ENCODE data around the gene SCN2B. TPM values are rescaled to one million over a fixed set of nuclear protein-coding genes. Genes with fewer than 3 reads are reported as not detected.
A peak's percentile ranks its signal among the peaks of the same experiment; 100 is the strongest.

Gene SCN2B
- total RNA-seq, 2 experiments from 2014 or later, result not detected

DNA sequence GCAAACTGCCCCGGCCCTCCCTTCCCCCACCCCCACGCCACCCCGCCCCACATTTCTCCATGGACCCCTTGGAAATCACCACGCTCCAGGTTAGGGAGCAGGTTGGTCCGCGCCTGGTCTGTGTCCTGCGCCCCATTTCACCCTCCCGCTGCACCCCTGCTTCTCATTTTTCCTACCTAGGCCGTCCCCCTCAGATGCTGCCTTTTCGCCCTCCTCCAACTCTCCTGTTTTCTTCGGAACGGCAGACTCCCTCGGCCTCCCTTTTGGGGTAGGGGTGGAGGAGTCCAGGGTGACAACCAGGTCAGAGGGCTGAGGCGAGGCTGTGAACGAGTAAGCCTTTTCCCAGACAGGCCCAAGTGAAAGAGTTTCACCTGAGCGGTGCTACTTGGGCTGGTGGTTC lies 22.9 kb downstream of the SCN2B start:
- Mint-ChIP-seq H3K36me3 (no peaks in the 10 kb centered on the region), H3K4me3 (no peak overlapping the region), H3K27me3 (peaks cover 92% of the 10 kb centered on the region), H3K4me1 (peaks cover 20% of the 10 kb centered on the region), H3K27ac (no peak overlapping the region), H3K9me3 (ENCODE audit: low read depth) (no peaks in the 10 kb centered on the region)
- CTCF ChIA-PET, result interaction anchor here (0.6 to 3.5 kb wide), 3 partner anchors 9 to 142 kb away, joined by 3 to 21 read pairs (median 6); no protein-coding TSS in a partner anchor
- no peak for DNase-seq
- ATAC-seq, result no peak

DNA sequence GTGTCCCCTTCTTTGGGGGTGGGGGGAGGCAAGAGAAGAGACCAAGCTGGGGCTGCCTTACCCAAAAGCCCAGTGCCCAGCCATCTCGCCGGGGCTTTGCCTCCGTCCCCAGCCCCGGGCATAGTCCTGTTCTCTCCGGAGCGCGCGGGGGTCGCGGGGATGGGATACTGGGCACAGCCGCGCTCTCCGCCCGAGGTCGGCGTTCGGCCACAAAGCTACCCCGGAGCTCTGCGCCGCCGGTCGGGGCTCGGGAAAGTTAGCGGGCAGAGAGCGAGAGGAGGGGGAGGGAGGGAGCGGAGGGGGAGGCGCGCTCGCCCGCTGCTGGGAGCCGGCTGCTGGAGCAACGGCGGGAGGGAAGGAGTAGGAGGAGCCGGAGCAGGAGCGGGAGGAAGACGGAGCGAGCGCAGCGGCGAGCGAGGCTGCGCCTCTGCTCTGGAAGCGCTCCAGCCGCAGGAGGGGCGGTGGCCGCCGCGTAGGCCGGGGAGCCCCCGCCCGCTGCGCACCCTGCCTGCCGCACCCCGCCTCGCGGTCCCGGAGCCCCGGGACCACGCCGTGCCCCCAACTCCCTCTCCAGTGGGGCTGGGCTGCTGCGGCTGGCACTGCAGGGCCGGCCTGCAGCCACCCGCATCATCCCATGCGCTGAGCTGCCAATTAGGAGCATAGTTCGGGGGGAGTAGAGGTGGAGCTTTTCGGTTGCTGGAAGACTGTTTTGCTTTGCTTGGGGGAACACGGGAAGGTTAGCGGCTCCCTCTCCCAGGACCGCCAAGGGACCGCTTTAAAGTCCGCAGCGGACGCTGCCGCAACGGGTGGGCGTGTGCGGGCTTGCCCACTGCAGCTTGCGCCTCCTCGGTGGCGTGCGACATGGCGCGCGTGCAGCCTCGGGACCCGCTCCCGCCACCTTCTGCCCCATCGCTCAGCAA lies 23.6 kb downstream of the SCN2B start, which contains the start of gene SCN4B:
Gene SCN4B, minus strand, starts transcription at position 272 of the 920 bp plus-strand sequence. Its CDS starts 150 bp downstream, at position 122.
- no peak for DNase-seq

DNA sequence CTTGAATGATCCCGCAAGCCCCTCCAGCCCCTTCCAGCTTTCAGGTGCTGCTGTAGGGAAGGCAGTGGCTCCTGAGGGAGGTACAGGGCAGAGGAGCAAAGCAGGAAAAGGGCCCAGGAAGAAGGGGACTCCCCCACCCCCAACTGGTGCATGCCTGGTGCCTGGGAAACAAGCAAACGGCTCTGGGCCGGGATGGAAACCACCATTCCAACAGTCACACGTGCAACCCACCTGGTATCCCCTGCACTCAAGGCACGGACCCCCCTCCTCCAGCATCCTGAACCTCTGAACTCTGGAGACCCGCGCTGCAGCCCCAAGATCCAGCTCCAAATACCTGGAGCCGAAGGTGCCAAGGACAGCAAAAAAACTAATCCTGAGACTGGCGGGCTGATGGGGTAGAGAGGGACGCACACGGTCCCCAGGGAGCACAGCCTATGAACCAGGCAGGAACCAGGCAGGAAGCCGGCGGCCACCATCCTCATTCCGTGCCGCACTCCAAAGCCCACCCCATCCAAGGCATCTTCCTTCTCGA lies 24.4 kb downstream of the SCN2B start:
- no peaks in the 10 kb centered on the region for H3K9me3 Mint-ChIP-seq (ENCODE audit: low read depth)
- no peak for ATAC-seq
- H3K27me3 Mint-ChIP-seq, result peaks cover 91% of the 10 kb centered on the region
- no peak overlapping the region for H3K27ac Mint-ChIP-seq
- H3K4me3 Mint-ChIP-seq, result peak overlapping the region; percentile 24
- H3K36me3 Mint-ChIP-seq, result no peaks in the 10 kb centered on the region
- CTCF ChIA-PET, result interaction anchor here (0.6 to 3.5 kb wide), 4 partner anchors 8 to 1096 kb away, joined by 3 to 21 read pairs (median 5); no protein-coding TSS in a partner anchor
- no peak for DNase-seq
- H3K4me1 Mint-ChIP-seq, result peaks cover 24% of the 10 kb centered on the region

More for the DNA sequence above, 23.6 kb downstream of the SCN2B start, which contains the start of gene SCN4B:
- Mint-ChIP-seq H3K36me3 (no peaks in the 10 kb centered on the region), H3K27me3 (peaks cover 92% of the 10 kb centered on the region), H3K4me1 (peaks cover 20% of the 10 kb centered on the region), H3K27ac (no peak within 1 kb of the TSS), H3K9me3 (ENCODE audit: low read depth) (no peaks in the 10 kb centered on the region), H3K4me3 (peak within 1 kb of the TSS; percentile 54)
- peak; percentile 70 for ATAC-seq
- CTCF ChIA-PET, result interaction anchor here (0.6 to 3.5 kb wide), 6 partner anchors 8 to 1097 kb away, joined by 3 to 21 read pairs (median 4); no protein-coding TSS in a partner anchor

DNA sequence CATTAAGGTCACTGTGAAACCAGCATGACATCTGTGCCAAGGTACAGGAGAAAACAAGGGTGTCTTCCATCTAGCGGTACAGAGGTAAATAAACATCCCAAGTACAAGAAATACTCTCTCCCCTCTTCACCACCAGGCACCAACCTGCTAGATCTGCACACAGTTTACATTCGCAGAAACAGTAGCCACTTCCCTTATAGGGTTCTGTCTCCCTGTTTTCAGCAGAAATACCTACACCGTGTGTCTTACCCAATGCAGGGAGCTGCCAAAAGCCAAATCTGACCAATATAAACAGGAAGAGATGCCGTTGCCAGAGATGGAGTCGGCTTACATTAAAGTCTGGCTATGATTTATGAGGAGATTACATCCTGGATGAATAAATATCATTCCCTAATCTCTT lies 25.0 kb downstream of the SCN2B start:
- Mint-ChIP-seq H3K27ac (no peak overlapping the region), H3K4me1 (peaks cover 19% of the 10 kb centered on the region), H3K4me3 (no peak overlapping the region), H3K9me3 (ENCODE audit: low read depth) (no peaks in the 10 kb centered on the region), H3K36me3 (no peaks in the 10 kb centered on the region), H3K27me3 (peaks cover 87% of the 10 kb centered on the region)
- CTCF ChIA-PET, result interaction anchor here (3.5 kb wide), 1 partner anchor 20 kb away, joined by 21 read pairs; no protein-coding TSS in a partner anchor
- DNase-seq, result no peak
- ATAC-seq, result no peak

DNA sequence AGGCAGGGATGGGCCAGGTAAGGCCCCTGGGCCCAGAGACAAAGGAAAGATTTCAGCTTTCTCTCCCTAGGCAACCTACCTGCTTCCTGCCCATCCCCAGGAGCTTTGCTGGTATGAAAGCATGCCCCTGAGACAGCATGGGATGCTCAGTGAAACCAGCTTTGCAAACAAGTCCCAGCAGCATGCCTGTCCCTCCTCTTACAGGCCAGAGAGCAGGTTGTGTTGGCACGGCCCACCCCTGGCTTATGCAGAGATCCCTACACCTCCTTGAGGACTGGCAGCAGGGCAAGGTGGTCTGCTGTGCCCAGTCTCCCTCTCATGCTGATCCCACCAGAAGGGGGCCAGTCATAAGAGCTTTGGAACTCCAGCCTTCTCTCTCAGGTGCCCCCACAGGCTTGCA lies 26.9 kb downstream of the SCN2B start:
- no peak for DNase-seq
- H3K36me3 Mint-ChIP-seq, result no peaks in the 10 kb centered on the region
- H3K9me3 Mint-ChIP-seq (ENCODE audit: low read depth), result no peaks in the 10 kb centered on the region
- H3K4me3 Mint-ChIP-seq, result no peak overlapping the region
- H3K27me3 Mint-ChIP-seq, result peaks cover 73% of the 10 kb centered on the region
- CTCF ChIA-PET, result interaction anchor here (1.2 to 2.9 kb wide), 3 partner anchors 22 to 141 kb away, joined by 3 to 20 read pairs (median 5); no protein-coding TSS in a partner anchor
- ATAC-seq, result no peak
- peaks cover 24% of the 10 kb centered on the region for H3K4me1 Mint-ChIP-seq
- H3K27ac Mint-ChIP-seq, result no peak overlapping the region

DNA sequence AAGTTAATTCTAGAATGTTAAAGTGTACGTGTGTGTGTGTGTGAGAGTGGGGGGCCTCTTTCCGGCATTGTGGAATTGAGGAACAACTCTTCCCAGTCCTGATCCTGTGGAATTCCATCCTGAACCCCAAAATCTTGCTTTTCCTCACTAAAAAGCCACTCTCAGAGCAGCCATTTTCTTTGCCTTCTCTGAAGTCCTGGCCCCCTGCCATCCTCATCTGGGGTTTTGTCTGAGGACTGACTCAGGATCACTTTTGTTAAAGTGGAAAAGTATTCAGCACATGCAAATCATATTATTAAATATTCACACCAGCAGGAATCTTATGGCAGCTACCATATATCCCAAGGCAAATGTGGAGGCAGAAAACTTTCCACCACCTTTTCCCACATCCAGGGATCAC lies 27.6 kb downstream of the SCN2B start:
- Mint-ChIP-seq H3K9me3 (ENCODE audit: low read depth) (no peaks in the 10 kb centered on the region), H3K4me3 (no peak overlapping the region), H3K4me1 (peaks cover 22% of the 10 kb centered on the region), H3K36me3 (no peaks in the 10 kb centered on the region), H3K27ac (no peak overlapping the region), H3K27me3 (peaks cover 73% of the 10 kb centered on the region)
- ATAC-seq (no peak), DNase-seq (no peak)
- CTCF ChIA-PET, result interaction anchor here (1.2 to 2.9 kb wide), 3 partner anchors 23 to 142 kb away, joined by 3 to 20 read pairs (median 5); no protein-coding TSS in a partner anchor

DNA sequence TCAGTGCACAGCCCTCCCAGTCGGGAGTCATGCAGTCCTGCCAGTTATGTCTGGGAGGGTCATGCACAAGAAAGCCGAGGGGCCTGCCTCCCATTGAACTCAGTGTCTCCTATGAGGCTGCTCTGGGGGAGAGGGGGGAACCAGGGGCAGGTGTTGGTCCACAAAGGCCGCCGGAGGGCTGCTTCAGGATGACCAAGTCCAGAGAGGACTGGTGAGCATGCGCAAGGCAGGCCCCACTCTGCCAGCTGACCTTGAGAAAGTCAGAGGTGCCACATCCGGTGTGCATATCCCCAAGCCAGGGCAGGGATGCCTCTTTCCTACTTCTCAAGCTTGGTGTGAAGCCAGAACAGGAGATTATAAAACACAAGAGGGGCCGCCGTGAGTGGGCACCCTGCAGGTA lies 28.2 kb downstream of the SCN2B start:
- Mint-ChIP-seq H3K27ac (no peak overlapping the region), H3K36me3 (no peaks in the 10 kb centered on the region), H3K4me3 (no peak overlapping the region), H3K4me1 (peaks cover 17% of the 10 kb centered on the region), H3K9me3 (ENCODE audit: low read depth) (no peaks in the 10 kb centered on the region), H3K27me3 (peaks cover 70% of the 10 kb centered on the region)
- DNase-seq, result no peak
- CTCF ChIA-PET, result interaction anchor here (2.9 kb wide), 1 partner anchor 23 kb away, joined by 20 read pairs; no protein-coding TSS in a partner anchor
- no peak for ATAC-seq

DNA sequence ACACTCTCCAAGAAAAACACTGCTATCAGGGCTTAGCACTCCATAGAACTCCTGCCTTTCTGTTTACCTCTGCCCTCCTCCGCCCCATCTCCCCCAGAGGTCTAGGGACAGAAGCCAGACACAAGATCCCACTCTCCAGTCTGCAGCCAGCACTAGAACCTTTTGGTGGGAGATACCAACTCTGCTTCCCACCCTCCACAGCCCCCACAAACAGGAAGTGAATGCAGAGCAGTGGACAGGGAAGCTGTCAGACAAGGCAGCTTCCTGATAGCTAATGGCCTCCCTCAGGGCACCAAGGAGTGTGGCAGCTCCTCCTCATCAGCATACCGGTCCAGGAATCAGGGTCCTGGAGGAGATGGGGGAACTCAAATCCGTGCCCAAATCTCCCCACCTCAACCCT lies 28.9 kb downstream of the SCN2B start:
- DNase-seq (no peak), ATAC-seq (no peak)
- no peak overlapping the region for H3K27ac Mint-ChIP-seq
- CTCF ChIA-PET, result interaction anchor here (2.9 kb wide), 1 partner anchor 24 kb away, joined by 20 read pairs; no protein-coding TSS in a partner anchor
- H3K4me3 Mint-ChIP-seq, result no peak overlapping the region
- no peaks in the 10 kb centered on the region for H3K9me3 Mint-ChIP-seq (ENCODE audit: low read depth)
- peaks cover 23% of the 10 kb centered on the region for H3K4me1 Mint-ChIP-seq
- H3K36me3 Mint-ChIP-seq, result no peaks in the 10 kb centered on the region
- H3K27me3 Mint-ChIP-seq, result peaks cover 66% of the 10 kb centered on the region

DNA sequence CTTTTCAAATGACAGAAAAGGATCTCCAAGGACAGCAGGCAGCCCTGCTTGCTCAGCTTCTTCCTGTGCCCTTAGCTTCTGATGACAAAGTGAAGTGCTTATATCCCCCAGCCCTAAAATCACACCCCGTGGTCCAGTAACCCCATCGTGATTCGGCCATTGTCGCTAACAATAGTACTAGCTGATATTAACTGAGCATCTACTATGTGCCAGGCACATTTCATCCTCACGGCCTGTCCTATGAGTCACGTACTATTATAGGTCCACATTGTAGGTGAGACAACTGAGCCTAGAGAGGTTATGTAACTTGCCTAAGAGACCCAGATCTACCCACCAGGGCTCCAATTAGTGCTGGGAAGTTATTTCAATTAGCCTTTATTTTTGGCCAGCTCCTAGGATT lies 29.9 kb downstream of the SCN2B start:
- CTCF ChIA-PET, result interaction anchor here (1.3 to 6.2 kb wide), 4 partner anchors 10 to 144 kb away, joined by 8 to 73 read pairs (median 30); no protein-coding TSS in a partner anchor
- Mint-ChIP-seq H3K36me3 (no peaks in the 10 kb centered on the region), H3K9me3 (ENCODE audit: low read depth) (no peaks in the 10 kb centered on the region), H3K27me3 (peaks cover 66% of the 10 kb centered on the region), H3K4me1 (peaks cover 22% of the 10 kb centered on the region), H3K27ac (no peak overlapping the region), H3K4me3 (peak overlapping the region; percentile 64)
- no peak for ATAC-seq
- DNase-seq, result no peak

DNA sequence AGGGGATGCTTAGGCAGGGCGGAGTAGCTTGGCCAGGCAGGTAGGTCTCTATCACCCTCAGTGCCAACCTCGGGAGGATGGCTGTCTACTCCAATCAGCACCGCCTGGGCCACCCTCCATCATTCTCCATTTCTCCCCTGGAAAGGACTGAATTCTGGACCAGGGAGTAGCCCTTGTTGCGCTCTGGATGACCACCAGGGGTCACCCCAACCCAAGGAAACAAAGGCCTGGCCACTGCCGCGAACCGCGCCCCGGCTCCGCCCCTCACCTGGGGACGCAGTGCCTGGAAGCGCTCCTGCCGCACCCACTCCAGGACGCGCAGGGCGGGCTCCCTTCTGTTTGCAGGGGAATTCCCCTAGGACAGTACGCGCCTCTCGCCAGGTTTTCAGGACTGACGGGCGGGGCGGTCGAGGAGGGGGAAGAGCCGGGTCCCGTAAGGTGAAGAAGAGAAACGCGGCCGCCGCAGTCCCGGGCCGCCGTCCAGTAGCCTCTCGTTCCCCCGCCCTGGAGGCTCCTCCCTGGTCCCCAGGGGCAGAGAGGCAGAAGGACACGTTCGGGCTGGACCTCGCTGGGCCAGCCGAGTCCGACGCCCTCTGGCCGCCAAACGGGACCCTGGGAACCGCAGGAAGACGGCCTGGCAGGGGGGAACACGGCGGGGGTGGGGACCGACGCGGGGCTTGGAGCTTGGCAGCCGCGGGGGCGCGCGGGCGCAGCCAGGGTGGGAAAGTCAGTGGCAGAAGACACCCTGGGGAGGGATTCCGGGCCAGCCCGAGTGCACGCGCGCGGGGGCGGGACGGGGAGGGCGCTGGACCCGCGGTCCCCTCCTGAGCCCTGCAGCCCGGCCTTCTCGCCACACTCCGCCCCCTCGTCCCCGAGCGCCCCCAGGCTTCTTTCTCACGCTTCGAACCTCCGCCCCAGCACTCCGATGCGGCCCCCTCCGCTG lies 30.9 kb downstream of the SCN2B start:
- ATAC-seq, result peak; percentile 95
- CTCF ChIA-PET, result interaction anchor here (0.6 to 6.2 kb wide), 21 partner anchors 11 to 544 kb away, joined by 3 to 73 read pairs (median 4); no protein-coding TSS in a partner anchor

DNA sequence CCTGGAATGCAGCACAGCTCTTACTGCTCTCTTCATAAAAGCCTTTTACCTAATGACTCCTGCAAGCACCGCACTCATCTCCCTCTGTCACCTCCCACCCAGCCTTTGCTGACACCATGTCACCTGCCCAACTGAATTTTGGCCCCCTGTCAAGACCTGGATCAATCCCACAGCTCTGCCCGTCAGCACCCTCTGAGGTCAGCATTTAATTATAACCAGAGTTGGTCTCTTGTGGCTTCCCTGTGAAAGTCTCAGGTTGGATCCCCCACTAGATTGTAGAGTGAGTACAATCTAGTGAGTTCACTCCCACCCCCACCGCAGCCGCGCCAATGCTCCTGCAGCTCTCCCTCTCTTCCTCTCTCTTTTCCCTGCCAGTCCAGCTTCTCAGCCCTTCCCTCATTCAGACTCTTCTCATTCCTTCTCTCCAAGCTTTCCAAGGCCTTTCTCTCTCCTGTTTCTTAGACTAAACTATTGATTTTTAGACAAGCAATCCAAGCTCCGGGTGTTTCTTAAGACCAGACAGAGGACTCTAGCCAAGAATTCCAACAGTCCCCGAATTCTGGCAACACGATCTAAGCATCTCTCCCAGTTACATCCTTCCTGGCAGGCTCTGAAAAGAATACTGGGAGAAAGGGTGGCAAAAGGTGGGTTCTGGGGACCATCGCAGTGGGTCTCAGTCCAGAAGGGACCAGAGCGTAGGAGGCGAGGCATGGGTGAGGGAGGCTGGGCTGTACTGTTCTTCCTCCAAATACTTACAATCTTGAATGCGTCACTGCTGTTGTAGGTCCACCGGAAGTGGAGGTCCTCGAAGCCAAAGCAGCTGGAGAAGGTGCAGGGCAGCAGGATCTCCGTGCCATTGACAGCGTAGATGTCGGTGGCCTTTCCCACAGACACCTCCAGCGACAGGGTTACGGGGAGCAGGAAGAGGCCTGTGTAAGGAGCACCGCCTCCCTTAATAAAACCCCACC lies 31.9 kb downstream of the SCN2B start:
- no peaks in the 10 kb centered on the region for H3K36me3 Mint-ChIP-seq

More for the DNA sequence above, 30.9 kb downstream of the SCN2B start:
- Mint-ChIP-seq H3K4me3 (peak overlapping the region; percentile 71), H3K27ac (no peak overlapping the region), H3K27me3 (peaks cover 60% of the 10 kb centered on the region), H3K9me3 (ENCODE audit: low read depth) (no peaks in the 10 kb centered on the region), H3K36me3 (no peaks in the 10 kb centered on the region), H3K4me1 (peaks cover 21% of the 10 kb centered on the region)
- DNase-seq, result peak; percentile 91

More for the DNA sequence above, 31.9 kb downstream of the SCN2B start:
- Mint-ChIP-seq H3K4me1 (peaks cover 21% of the 10 kb centered on the region), H3K27ac (no peak overlapping the region), H3K27me3 (peaks cover 58% of the 10 kb centered on the region), H3K4me3 (peak overlapping the region; percentile 71), H3K9me3 (ENCODE audit: low read depth) (no peaks in the 10 kb centered on the region)
- CTCF ChIA-PET, result interaction anchor here (0.6 to 6.2 kb wide), 25 partner anchors 8 to 545 kb away, joined by 3 to 73 read pairs (median 4); partner anchors contain the start of genes SCN4B and UBE4A
- no peak for DNase-seq
- ATAC-seq, result no peak

Measured in activated CD8-positive, alpha-beta memory T cell treated with anti-CD3 and anti-CD28 coated beads, Interleukin-2, amount 10 ng/mL, durations not matched to agents 7 days and 5 days (primary cell).